Thyroid gland (tissue), 4 donors: ENCODE measurements around the gene ARID4A. TPM values are rescaled to one million over a fixed set of nuclear protein-coding genes. Genes with fewer than 3 reads are reported as not detected.
A peak's percentile ranks its signal among the peaks of the same experiment; 100 is the strongest.

Experiments
- DNase-seq, 2 donors: peaks; one replicate each; pipeline ENCODE4 v3.0.0-alpha.2; 2019
- H3K27ac ChIP-seq, 3 donors: fragments of 200-600 bp; sonication (generic); 1 replicate in 2 of 3; 2 replicates in 1 of 3; pipeline ENCODE4 v1.5.1; 2016 to 2019; ENCODE audit warnings: mild to moderate bottlenecking in 1 of 3, moderate library complexity in 1 of 3
- H3K27me3 ChIP-seq: fragments of 200-600 bp; sonication (generic); one replicate; pipeline ENCODE4 v1.5.1; 2019
- H3K36me3 ChIP-seq, 2 donors: fragments of 200-600 bp; sonication (generic); one replicate each; pipeline ENCODE4 v1.5.1; 2016 to 2019
- H3K4me1 ChIP-seq, 2 donors: fragments of 200-600 bp; sonication (generic); one replicate each; pipeline ENCODE4 v1.5.1; 2017 to 2019
- H3K4me3 ChIP-seq, 3 donors: fragments of 200-600 bp; sonication (generic); replicated peaks in 1 of 3; 1 replicate in 2 of 3; 2 replicates in 1 of 3; pipeline ENCODE4 v1.5.1; 2016; ENCODE audit warnings: mild to moderate bottlenecking in 1 of 3
- H3K9me3 ChIP-seq: fragments of 200-600 bp; sonication (generic); one replicate; pipeline ENCODE4 v1.5.1; 2017
- CTCF ChIP-seq, 6 experiments: fragments of 200-600 bp in 3 of 6; fragments of 450-650 bp in 3 of 6; sonication (generic) in 3 of 6; IDR thresholded peaks; one replicate each; pipeline ENCODE4 v1.5.1; 2016 to 2019; ENCODE audit warnings: antibody characterized with exemption in 6 of 6, mild to moderate bottlenecking in 2 of 6, inconsistent platforms in 1 of 6, moderate library complexity in 1 of 6
- POLR2A ChIP-seq, 2 donors: fragments of 450-650 bp; IDR thresholded peaks; one replicate each; pipeline ENCODE4 v1.6.1; 2017; ENCODE audit warnings: antibody characterized with exemption in 2 of 2, mild to moderate bottlenecking in 2 of 2, moderate library complexity in 1 of 2
- WGBS, 2 donors: methylation state at CpG; one replicate each; pipeline ENCODE4 v1.1.5; 2017; 5-methylcytosine and 5-hydroxymethylcytosine counted together
- intact Hi-C: fragments of 100-400 bp; cut with DNase I; formaldehyde crosslinking; loops from one replicate; pipeline ENCODE4 v1.15.1; 2023
- total RNA-seq, 4 donors: library from RNA; depleted of rRNA; stranded (reverse); fragments of >200 nt; gene quantifications; one replicate each; pipeline ENCODE4 v1.2.3, GENCODE V29; 2016

ARID4A gene
- total RNA-seq, 4 donors from 2014 or later: 17.1 to 18.7 (median 17.6) TPM

GRCh38 chr14:58292187-58292586, 6.2 kb upstream of the ARID4A start:
- H3K4me1 ChIP-seq: peaks cover 12 to 20% of the 10 kb centered on the region in 2 donors
- WGBS, 2 donors: 84 to 87% methylated on average over 3 of the region's 3 CpGs
- no peaks in the 10 kb centered on the region for H3K9me3 ChIP-seq
- no peak overlapping the region for H3K27ac ChIP-seq
- no peak overlapping the region for H3K4me3 ChIP-seq
- intact Hi-C loops: no loop called here
- peaks cover 19 to 26% of the 10 kb centered on the region in 2 donors for H3K36me3 ChIP-seq
- DNase-seq: no peak
- H3K27me3 ChIP-seq: no peaks in the 10 kb centered on the region
- no peak for TF ChIP-seq POLR2A (IDR thresholded peaks at IDR 0.05)
- no peak for TF ChIP-seq CTCF (IDR thresholded peaks at IDR 0.05)

GRCh38 chr14:58294201-58294600, 4.2 kb upstream of the ARID4A start:
- TF ChIP-seq CTCF (IDR thresholded peaks at IDR 0.05) (no peak), POLR2A (IDR thresholded peaks at IDR 0.05) (no peak)
- Histone ChIP-seq H3K36me3 (peaks cover 19 to 26% of the 10 kb centered on the region in 2 donors), H3K27me3 (no peaks in the 10 kb centered on the region), H3K4me3 (no peak overlapping the region), H3K27ac (no peak overlapping the region), H3K4me1 (peaks cover 4 to 12% of the 10 kb centered on the region in 2 donors), H3K9me3 (no peaks in the 10 kb centered on the region)
- intact Hi-C loops: no loop called here
- 96 to 97% methylated on average over 7 of the region's 7 CpGs for WGBS, 2 donors
- no peak for DNase-seq

- no peak for DNase-seq
- Histone ChIP-seq H3K27ac (peak overlapping the region in 2 of 3 donors; percentile 96 to 98), H3K4me1 (peaks cover 17 to 18% of the 10 kb centered on the region in 2 donors), H3K9me3 (no peaks in the 10 kb centered on the region), H3K4me3 (peak overlapping the region in 2 of 3 donors; percentile 44 to 56), H3K36me3 (peaks cover 8 to 10% of the 10 kb centered on the region in 2 donors), H3K27me3 (no peaks in the 10 kb centered on the region)
- intact Hi-C loops: loop anchor here (5.0 kb wide), 1 partner anchor 54 kb away; the partner anchor contains the start of gene PSMA3
- TF ChIP-seq CTCF (IDR thresholded peaks at IDR 0.05) (no peak), POLR2A (IDR thresholded peaks at IDR 0.05) (no peak)
- 8% methylated on average over 3 of the region's 3 CpGs for WGBS, 2 donors
These were observed 1.6 kb upstream of the ARID4A start for GRCh38 chr14:58296726-58297125.

- Histone ChIP-seq H3K4me1 (peaks cover 17 to 18% of the 10 kb centered on the region in 2 donors), H3K36me3 (peaks cover 6 to 10% of the 10 kb centered on the region in 2 donors), H3K27me3 (no peaks in the 10 kb centered on the region), H3K27ac (peak overlapping the region; percentile 91 to 98 (median 96)), H3K4me3 (peak overlapping the region; percentile 44 to 75 (median 56)), H3K9me3 (no peaks in the 10 kb centered on the region)
- intact Hi-C loops: loop anchor here (5.0 kb wide), 1 partner anchor 55 kb away; the partner anchor contains the start of gene PSMA3
- 0% methylated on average over 10 of the region's 10 CpGs for WGBS, 2 donors
- DNase-seq: no peak
- no peak for TF ChIP-seq CTCF (IDR thresholded peaks at IDR 0.05)
- TF ChIP-seq POLR2A (IDR thresholded peaks at IDR 0.05): no peak
These were observed 968 bp upstream of the ARID4A start for GRCh38 chr14:58297412-58297761.

GRCh38 chr14:58297762-58298476, 436 bp upstream of the ARID4A start:
- H3K27me3 ChIP-seq: no peaks in the 10 kb centered on the region
- peak; percentile 99 for DNase-seq
- TF ChIP-seq CTCF (IDR thresholded peaks at IDR 0.05) (no peak), POLR2A (IDR thresholded peaks at IDR 0.05) (peak; percentile 24 to 62)
- peaks cover 1 to 10% of the 10 kb centered on the region in 2 donors for H3K36me3 ChIP-seq
- intact Hi-C loops: loop anchor here (5.0 kb wide), 1 partner anchor 56 kb away; the partner anchor contains the start of gene PSMA3
- peaks cover 17 to 18% of the 10 kb centered on the region in 2 donors for H3K4me1 ChIP-seq
- 0% methylated on average over 26 to 37 of the region's 40 CpGs for WGBS, 2 donors
- H3K9me3 ChIP-seq: no peaks in the 10 kb centered on the region
- peak overlapping the region; percentile 38 to 93 (median 44) for H3K4me3 ChIP-seq
- peak overlapping the region; percentile 91 to 98 (median 96) for H3K27ac ChIP-seq
